Endothelial cell (in vitro differentiated cells): ENCODE results near the gene MRPS10. TPM values are rescaled to one million over a fixed set of nuclear protein-coding genes. Genes with fewer than 3 reads are reported as not detected.

Experiments used
- DNase-seq: peaks from one replicate; pipeline ENCODE4 v3.0.0; 2021; ENCODE audit warnings: low spot score
- H3K27ac Mint-ChIP-seq: one replicate; pipeline ENCODE4 v1.8.0; 2021; ENCODE audit warnings: mixed read lengths, inconsistent platforms; ENCODE audit not compliant: unreplicated experiment
- H3K27me3 Mint-ChIP-seq: one replicate; pipeline ENCODE4 v1.8.0; 2021; ENCODE audit warnings: mild to moderate bottlenecking, moderate library complexity, mixed read lengths, inconsistent platforms; ENCODE audit not compliant: unreplicated experiment
- H3K36me3 Mint-ChIP-seq: one replicate; pipeline ENCODE4 v1.8.0; 2021; ENCODE audit warnings: mild to moderate bottlenecking, low read depth, mixed read lengths, inconsistent platforms; ENCODE audit not compliant: unreplicated experiment
- H3K4me1 Mint-ChIP-seq: one replicate; pipeline ENCODE4 v1.8.0; 2021; ENCODE audit warnings: mild to moderate bottlenecking, mixed read lengths, inconsistent platforms; ENCODE audit not compliant: unreplicated experiment
- H3K4me3 Mint-ChIP-seq: one replicate; pipeline ENCODE4 v1.8.0; 2021; ENCODE audit warnings: mild to moderate bottlenecking, mixed read lengths, inconsistent platforms; ENCODE audit not compliant: unreplicated experiment
- H3K9me3 Mint-ChIP-seq: one replicate; pipeline ENCODE4 v1.8.0; 2021; ENCODE audit warnings: mixed read lengths, inconsistent platforms; ENCODE audit not compliant: unreplicated experiment
- CTCF ChIP-seq: fragments of 200-600 bp; sonication (generic); IDR thresholded peaks from one replicate; pipeline ENCODE4 v1.5.0; 2021; ENCODE audit warnings: antibody characterized with exemption; ENCODE audit not compliant: unreplicated experiment
- total RNA-seq: library from RNA; stranded (reverse); fragmentation: NEBNext Ultra II Directional; extraction: Animal tissue kit (Norgen Biotek cat#: 25700); gene quantifications from one replicate; pipeline ENCODE4 v1.2.1, GENCODE V29; 2021; ENCODE audit not compliant: unreplicated experiment

Gene MRPS10
- total RNA-seq, 1 donor from 2014 or later: 21.9 TPM

GRCh38 chr6:42263165-42263728 lies 45.6 kb upstream of the MRPS10 start:
- Mint-ChIP-seq H3K27me3 (peaks cover 3% of the 10 kb centered on the region), H3K9me3 (no peaks in the 10 kb centered on the region), H3K4me1 (peaks cover 15% of the 10 kb centered on the region), H3K4me3 (no peak overlapping the region), H3K36me3 (peaks cover 13% of the 10 kb centered on the region), H3K27ac (peak overlapping the region; percentile 57)
- DNase-seq: peak; percentile 37
- no peak for TF ChIP-seq CTCF

DNA sequence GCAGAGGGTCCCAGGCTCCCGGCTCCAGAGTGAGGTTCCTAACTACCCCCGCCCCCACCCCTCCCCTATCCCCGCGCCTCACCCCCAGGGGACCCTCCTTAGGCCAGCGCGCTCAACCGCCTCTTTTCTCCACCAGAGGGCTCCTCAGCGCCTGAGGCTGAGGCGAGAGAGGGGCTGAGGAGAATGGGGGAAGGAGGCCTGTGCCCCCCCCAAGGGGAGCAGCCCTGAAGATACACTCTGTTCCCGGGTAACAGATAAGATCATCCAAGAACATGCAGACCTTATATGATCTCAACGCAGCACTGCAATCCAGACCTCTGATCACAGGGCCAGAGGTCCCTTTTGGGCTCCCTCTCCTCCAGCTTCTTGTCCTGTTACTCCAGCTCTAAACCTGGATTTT lies 43.3 kb upstream of the MRPS10 start:
- peaks cover 7% of the 10 kb centered on the region for H3K36me3 Mint-ChIP-seq
- peak; percentile 61 for DNase-seq
- H3K27me3 Mint-ChIP-seq: peaks cover 3% of the 10 kb centered on the region
- no peaks in the 10 kb centered on the region for H3K9me3 Mint-ChIP-seq
- no peak overlapping the region for H3K4me3 Mint-ChIP-seq
- no peak overlapping the region for H3K27ac Mint-ChIP-seq
- peaks cover 29% of the 10 kb centered on the region for H3K4me1 Mint-ChIP-seq
- TF ChIP-seq CTCF: peak; percentile 42

DNA sequence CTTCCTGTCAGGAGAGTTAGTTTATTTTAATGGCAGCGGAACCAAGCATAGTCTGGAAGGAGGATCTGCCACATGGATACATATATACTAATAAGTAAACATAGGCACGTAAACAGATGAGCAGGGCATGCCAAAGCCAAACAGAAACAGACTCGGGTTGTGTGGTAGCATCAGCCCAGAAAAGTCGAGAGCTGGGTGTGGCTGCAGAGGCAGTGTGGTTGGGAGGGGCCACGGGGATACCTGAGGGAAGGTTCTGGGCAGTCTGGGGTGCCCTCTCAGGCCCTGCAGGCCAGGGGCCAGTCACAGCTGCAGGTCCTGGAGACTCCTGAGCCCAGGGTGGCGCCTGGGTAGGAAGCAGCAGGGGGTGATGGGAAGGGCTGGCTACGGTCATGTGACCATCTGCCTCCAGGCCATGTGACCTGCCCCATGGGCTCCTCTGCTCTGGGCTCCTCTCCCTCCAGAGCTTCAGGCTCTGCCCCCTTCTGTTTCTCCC lies 42.8 kb upstream of the MRPS10 start:
- DNase-seq: no peak
- Mint-ChIP-seq H3K27me3 (peaks cover 3% of the 10 kb centered on the region), H3K36me3 (peaks cover 7% of the 10 kb centered on the region), H3K4me3 (no peak overlapping the region), H3K4me1 (peaks cover 29% of the 10 kb centered on the region), H3K9me3 (no peaks in the 10 kb centered on the region), H3K27ac (no peak overlapping the region)
- TF ChIP-seq CTCF: no peak

- Mint-ChIP-seq H3K36me3 (peaks cover 7% of the 10 kb centered on the region), H3K27ac (no peak overlapping the region), H3K4me1 (peaks cover 29% of the 10 kb centered on the region), H3K4me3 (no peak overlapping the region), H3K9me3 (no peaks in the 10 kb centered on the region), H3K27me3 (peaks cover 3% of the 10 kb centered on the region)
- no peak for TF ChIP-seq CTCF
- DNase-seq: no peak
These were observed 42.3 kb upstream of the MRPS10 start for GRCh38 chr6:42259841-42260395.

DNA sequence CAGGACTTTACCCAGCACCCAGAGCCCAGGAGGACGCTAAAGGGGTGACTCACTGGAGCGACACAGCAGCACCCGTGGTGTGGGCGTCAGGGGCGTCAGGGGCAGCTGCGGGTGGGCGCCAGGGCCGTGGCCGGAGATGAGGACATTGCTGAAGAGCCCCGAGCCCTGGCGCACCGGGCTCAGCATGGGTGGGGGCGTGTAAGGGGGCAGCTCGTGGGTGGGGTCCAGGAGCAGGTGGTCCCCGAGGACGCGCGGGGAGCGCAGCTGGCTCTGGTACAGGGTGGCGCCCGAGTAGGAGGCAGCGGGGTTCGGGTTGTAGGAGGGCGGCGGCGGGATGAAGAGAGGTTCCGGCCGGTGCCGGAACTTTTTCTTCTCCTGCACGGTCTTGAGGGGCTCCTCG lies 41.6 kb upstream of the MRPS10 start:
- no peak overlapping the region for H3K27ac Mint-ChIP-seq
- no peak for TF ChIP-seq CTCF
- H3K4me3 Mint-ChIP-seq: no peak overlapping the region
- H3K4me1 Mint-ChIP-seq: peaks cover 29% of the 10 kb centered on the region
- H3K27me3 Mint-ChIP-seq: peaks cover 3% of the 10 kb centered on the region
- peaks cover 7% of the 10 kb centered on the region for H3K36me3 Mint-ChIP-seq
- DNase-seq: no peak
- no peaks in the 10 kb centered on the region for H3K9me3 Mint-ChIP-seq
